DMS153 treated with DMSO at 0.1 percent for 48 hours (cell line): ENCODE measurements around the gene ZNF146.
"Not testable (repeated sequence)": the region's sequence is repeated elsewhere in the genome, so short reads cannot be mapped to it uniquely, and the experiment has no call there.

Experiments used
- DNase-seq: peaks from one replicate; lab custom pipeline; 2025; ENCODE audit not compliant: unreplicated experiment; lab: John Stamatoyannopoulos, UW

Gene ZNF146

GRCh38 chr19:36233626-36234025 lies 18.7 kb downstream of the ZNF146 start:
- DNase-seq = not testable (repeated sequence)

- no peak for DNase-seq
Measured at GRCh38 chr19:36236304-36236945, 21.5 kb downstream of the ZNF146 start.

- DNase-seq = no peak
Measured at GRCh38 chr19:36236946-36237310, 22.0 kb downstream of the ZNF146 start.

- no peak for DNase-seq
Measured at GRCh38 chr19:36244066-36244465, 29.2 kb downstream of the ZNF146 start.

GRCh38 chr19:36245210-36246005 lies 30.5 kb downstream of the ZNF146 start:
- no peak for DNase-seq

GRCh38 chr19:36246006-36246481 lies 31.1 kb downstream of the ZNF146 start:
- no peak for DNase-seq

- DNase-seq = no peak
Measured at GRCh38 chr19:36252047-36252446, 37.1 kb downstream of the ZNF146 start.

GRCh38 chr19:36254848-36255247 lies 39.9 kb downstream of the ZNF146 start:
- DNase-seq = no peak

- no peak for DNase-seq
Measured at GRCh38 chr19:36255316-36255715, 40.4 kb downstream of the ZNF146 start.

GRCh38 chr19:36256064-36256463 lies 41.2 kb downstream of the ZNF146 start:
- DNase-seq = no peak

GRCh38 chr19:36256853-36257519 lies 42.1 kb downstream of the ZNF146 start:
- no peak for DNase-seq

- DNase-seq = no peak
Measured at GRCh38 chr19:36257520-36257876, 42.6 kb downstream of the ZNF146 start.

- no peak for DNase-seq
Measured at GRCh38 chr19:36258028-36258875, 43.3 kb downstream of the ZNF146 start.

GRCh38 chr19:36259211-36259610 lies 44.3 kb downstream of the ZNF146 start:
- no peak for DNase-seq

GRCh38 chr19:36265064-36265463 lies 50.2 kb downstream of the ZNF146 start:
- DNase-seq = no peak

- no peak for DNase-seq
Measured at GRCh38 chr19:36265856-36266374, 51.0 kb downstream of the ZNF146 start.

- no peak for DNase-seq
Measured at GRCh38 chr19:36266375-36266961, 51.6 kb downstream of the ZNF146 start.

GRCh38 chr19:36267061-36267845 lies 52.3 kb downstream of the ZNF146 start:
- DNase-seq = no peak

- not testable (repeated sequence) for DNase-seq
Measured at GRCh38 chr19:36268081-36268480, 53.2 kb downstream of the ZNF146 start.

- DNase-seq = not testable (repeated sequence)
Measured at GRCh38 chr19:36268591-36268990, 53.7 kb downstream of the ZNF146 start.
